ENCODE results near the gene CUL1.
A peak's percentile ranks its signal among the peaks of the same experiment; 100 is the strongest.

The CUL1 gene

DNA sequence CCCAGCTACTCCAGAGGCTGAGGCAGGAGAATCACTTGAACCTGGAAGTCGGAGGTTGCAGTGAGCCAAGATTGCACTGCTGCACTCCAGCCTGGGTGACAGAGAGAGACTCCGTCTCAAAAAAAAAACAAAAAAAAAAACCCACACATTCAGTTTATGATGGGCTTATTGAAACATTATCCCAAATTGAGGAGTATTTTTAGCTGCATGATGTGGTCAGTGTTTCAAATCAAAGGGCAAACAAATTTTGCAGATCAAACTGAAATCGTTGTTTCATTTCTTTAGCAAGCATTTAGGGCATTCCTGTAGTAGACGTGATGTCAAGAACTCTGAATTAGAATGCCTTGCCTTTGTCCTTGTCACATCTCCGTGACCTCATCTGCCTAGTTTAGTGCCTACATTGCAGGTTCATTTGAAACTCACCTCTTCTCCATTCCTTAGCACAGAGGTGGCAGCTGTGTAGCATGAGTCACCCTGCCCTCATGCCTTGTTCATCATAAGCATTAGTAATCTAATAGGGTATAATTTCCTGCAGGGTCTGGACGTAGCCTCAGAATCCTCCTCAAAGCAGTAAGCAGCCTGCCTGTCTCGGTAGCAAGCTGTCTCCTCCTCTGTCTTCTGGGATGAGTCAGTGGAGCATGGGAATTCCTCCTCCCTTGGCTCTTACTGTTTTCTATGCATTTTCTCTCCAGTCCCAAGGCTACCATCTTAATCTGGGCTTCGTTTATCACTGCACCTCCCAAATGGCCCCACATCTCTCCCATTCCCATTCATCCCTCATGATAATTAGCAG, 73.8 kb downstream of the CUL1 start:
- DNase-seq: no peak

GRCh38 chr7:148773334-148773733, 74.6 kb downstream of the CUL1 start:
- peak; percentile 60 for DNase-seq

DNA sequence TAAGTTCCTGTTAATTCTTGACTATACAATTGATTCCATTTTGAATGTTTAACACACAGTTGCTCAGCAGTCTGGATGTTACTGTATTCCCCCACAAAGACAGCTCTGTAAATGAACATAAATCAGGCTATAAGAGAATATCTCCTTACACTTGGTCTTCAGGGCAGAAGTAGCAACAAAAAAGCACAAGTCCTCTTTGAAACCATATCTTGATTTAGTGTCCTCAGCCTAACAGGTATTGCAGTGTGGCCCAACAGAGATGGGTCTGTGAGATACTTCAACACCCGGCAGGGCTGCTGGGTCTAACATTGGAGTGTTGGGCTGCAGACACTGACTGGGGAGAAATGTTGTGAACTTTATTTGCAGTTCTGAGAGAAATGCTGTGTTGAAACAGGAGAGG, 75.8 kb downstream of the CUL1 start:
- no peak for DNase-seq

DNA sequence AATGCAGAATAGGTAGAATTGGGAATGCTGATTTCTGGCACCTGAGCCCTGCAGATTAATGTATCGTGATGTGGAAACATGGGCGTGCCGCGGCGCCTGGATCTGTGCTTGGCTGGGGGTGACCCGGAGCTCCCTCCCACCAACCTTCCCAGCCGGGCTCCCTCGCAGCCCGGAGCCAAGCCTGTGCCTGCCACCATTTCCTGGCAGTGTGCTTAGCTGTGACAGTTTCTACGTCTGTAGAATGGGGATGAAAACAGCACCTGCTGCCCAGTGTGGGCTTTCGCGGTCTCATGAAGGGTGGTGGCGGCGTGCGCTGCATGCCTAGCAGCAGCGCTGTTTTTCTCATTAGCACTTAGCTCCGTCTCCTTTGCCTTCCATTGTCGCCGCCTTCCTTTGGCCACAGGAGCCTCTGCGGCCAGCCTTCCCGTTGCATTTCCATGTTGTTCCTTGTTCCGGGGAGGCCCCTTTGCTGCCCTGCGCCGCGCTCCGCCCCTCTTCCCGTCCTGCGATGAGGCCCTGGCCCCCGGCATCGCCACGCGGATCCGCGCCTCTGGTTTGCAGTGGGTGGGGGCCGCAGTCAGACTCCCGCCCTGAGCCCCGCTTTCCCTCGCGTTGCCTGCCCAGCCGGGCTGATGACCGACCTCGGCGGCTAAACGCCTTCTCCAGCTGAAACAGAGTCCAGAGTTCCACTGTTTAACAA, 84.2 kb downstream of the CUL1 start:
- DNase-seq: no peak

DNA sequence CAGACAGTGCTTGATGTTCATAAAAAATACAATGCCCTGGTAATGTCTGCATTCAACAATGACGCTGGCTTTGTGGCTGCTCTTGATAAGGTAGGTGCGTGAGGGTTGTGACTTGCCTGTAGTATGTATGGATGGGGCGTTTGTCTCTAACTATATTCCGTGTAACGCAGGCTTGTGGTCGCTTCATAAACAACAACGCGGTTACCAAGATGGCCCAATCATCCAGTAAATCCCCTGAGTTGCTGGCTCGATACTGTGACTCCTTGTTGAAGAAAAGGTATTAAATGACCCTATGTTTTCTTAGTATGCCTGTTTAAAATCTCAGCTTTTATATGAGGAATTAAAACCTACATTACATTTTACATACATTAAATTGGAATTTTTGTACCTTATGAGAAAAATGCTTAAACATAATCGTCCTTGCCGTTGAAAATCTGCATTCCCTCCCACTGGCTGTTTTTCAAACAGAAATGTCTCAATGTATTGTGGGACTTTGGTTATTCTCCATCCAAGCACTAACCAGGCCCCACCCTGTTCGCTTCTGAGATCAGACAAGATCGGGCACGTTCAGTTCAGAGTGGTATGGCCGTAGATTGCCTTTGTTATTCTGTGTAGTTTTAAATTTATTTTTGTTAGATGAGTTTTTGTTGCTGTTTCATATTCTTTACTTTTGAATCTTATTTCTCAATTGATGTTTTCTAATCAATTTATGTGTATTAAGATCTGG, 85.3 kb downstream of the CUL1 start:
- DNase-seq: no peak

DNA sequence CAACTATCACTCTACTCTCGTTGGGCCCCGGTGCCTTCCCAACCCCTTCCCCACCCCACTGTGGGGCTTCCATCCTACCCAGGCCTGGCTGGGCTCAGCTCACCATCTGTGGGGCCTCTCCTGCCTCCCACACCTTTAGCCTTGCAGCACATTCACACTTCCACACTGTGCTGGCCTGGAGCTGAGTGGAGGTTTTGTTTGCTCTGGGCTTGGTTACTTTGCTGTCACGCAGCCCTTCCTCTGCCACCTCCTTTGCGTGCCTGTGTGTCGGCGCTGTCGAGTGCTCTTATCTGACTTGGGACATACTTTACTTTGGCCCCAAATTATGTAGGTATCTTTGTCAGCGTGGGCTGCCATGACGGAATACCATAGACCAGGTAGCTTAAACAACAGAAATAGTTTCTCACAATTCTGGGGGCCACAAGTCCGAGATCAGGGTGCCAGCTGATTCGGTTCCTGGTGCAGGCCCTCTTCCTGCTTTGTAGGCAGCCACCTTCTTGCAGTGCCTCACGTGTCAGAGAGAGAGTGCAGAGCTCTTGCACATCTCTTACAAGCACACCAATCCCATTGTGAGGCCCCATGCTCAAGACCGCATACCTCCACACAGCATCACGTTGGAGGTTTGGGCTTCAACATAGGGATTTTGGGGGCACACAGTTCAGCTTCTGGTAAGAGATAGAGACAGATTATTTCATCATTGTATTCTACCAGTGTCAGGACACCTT, 89.0 kb downstream of the CUL1 start:
- DNase-seq: no peak

- DNase-seq: no peak
These were observed 90.5 kb downstream of the CUL1 start for GRCh38 chr7:148789220-148789619.

- peak; percentile 85 for DNase-seq
These were observed 91.5 kb downstream of the CUL1 start for GRCh38 chr7:148790131-148790726.

GRCh38 chr7:148790850-148791249, 92.1 kb downstream of the CUL1 start:
- DNase-seq: no peak

DNA sequence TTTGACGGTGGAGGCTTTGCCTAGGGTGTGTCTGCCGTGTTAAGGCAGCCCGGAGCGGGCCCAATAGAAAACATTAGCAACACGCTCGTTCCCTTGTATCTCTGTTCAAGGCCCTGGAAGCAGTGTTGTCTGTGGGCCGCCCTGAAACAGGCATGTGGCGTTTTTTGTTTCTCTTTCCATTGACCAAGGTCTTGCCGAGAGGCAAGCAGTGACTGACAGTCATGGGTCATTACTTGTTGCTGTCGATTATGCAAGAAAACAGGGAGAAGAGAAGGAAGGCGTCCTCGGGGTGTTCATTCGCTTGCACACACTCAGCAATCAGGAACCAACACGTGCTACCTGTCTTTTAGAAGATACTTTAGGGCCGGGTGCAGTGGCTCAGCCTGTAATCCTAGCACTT, 92.8 kb downstream of the CUL1 start:
- no peak for DNase-seq

DNA sequence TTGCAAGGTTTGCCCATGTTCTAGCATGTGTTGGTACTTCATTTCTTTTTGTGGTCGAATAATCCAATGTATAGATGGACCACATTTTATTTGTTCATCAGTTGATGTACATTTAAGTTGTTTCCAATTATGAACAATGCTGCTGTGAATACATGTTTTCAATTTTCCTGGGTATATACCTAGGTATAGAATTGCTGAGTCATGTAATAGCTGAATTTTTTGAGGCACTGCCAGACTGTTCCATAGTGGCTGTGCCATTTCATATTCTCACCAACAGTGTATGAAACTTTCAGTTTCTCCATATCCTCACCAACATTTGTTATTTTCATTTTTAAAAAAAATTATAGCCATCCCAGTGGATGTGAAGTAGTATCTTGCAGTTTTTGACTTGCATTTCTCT, 94.9 kb downstream of the CUL1 start:
- DNase-seq: no peak

- DNase-seq: no peak
These were observed 95.8 kb downstream of the CUL1 start for GRCh38 chr7:148794476-148794875.

DNA sequence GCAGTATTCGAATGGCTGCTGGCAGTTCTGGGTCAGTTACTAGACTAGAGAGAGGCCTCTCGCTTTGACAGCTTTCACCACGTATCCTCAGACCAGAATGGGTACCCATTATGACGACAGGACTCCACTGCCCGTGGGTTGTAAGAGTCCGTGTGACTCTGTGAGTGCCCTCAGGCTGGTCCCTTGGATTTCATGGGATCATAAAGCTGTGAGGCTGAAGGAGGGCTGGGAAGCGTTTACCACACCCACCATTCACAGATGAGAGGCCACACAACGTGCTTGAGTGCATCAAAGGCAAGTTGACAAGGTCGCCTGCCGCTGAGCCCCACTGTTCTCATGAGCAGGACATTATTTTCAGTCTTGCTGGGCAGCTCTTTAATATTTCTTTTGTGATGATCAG, 98.1 kb downstream of the CUL1 start:
- no peak for DNase-seq

- DNase-seq: no peak
These were observed 101.3 kb downstream of the CUL1 start for GRCh38 chr7:148799893-148800555.

DNA sequence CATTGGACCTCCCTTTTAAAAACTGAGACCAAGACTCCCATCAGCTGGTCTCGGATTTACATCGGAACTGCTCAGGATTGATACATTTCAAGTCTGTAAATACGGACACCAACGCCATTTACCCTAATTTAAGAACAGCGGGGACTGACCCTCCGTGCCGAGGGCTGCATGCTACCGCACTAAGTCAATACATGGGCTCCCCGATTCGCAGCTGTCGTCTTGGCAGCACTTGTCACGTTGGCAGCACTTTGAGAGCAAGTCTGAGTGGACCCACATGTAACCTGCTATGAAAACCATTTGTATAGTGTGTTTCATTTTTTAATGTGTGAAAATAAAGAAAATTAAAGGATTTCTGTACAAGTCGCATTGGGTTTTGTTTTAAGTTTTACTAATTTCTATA, 102.0 kb downstream of the CUL1 start:
- no peak for DNase-seq

DNA sequence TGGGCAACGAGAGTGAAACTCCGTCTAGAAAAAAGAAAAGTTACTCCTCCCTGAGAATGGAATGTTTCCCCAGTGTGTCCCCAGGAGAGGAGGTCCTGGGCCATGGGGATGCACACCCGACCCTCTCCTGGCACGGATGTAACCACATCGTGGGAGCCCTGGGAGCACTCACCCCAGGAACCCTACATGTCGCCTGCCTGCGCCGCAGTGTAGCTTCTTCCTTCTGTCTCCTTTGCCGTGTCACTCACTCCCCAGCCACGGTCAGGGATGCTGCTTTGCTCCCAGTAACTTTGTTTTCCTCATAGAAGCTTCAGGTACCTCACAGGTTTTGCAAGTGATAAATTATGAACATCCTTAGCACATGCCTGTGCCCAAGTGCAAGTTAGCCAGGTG, 103.4 kb downstream of the CUL1 start:
- DNase-seq: no peak

- no peak for DNase-seq
These were observed 104.4 kb downstream of the CUL1 start for GRCh38 chr7:148803094-148803493.

- no peak for DNase-seq
These were observed 105.9 kb downstream of the CUL1 start for GRCh38 chr7:148804343-148805235.

DNA sequence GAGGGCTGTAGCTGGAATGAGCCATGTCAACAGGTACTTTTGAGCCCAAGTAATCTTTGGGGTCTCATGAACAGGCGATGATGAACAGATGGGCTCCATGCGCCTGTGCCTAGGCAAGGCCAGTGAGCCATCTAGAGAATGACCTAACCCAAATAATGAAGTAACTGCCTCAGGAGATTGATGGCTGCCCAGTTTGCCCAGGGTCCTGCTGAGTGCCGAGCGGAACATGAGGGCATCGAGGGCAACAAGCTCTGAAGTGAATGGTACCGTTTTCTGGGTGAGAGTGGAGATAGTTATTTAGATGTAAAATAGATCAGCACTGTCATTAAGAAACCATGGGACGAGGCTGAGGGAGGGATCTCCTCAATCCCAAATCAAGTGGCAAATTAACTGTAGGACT, 107.5 kb downstream of the CUL1 start:
- no peak for DNase-seq

- DNase-seq: no peak
These were observed 108.7 kb downstream of the CUL1 start for GRCh38 chr7:148807436-148807835.

GRCh38 chr7:148809856-148810255, 111.2 kb downstream of the CUL1 start:
- no peak for DNase-seq
